ENCODE results near the gene KRT13. TPM values are rescaled to one million over a fixed set of nuclear protein-coding genes. Genes with fewer than 3 reads are reported as not detected.
A peak's percentile ranks its signal among the peaks of the same experiment; 100 is the strongest.

The KRT13 gene
- total and polyA plus RNA-seq, 9 of the 15 experiments (the other 6 are each of a cell fraction or from before 2014, with no cell fraction given): 0.11 to 1.1 (median 0.24) TPM; not detected in 3

GRCh38 chr17:41496803-41497484 lies 8.5 kb downstream of the KRT13 start (continued):
- TF ChIP-seq BRCA1 (IDR thresholded peaks at IDR 0.05) (no peak), BRCA1 (CRISPR knock-in tag; IDR thresholded peaks at IDR 0.05) (no peak), HINFP (tag; conservative IDR thresholded peaks at IDR 0.05; ENCODE audit: low read depth) (no peak), TAF7 (tag; IDR thresholded peaks at IDR 0.05) (no peak), SFPQ (IDR thresholded peaks at IDR 0.05; ENCODE audit: low read depth, low read length) (no peak), ZNF324 (CRISPR knock-in tag; IDR thresholded peaks at IDR 0.05) (no peak), TCFL5 (CRISPR knock-in tag; conservative IDR thresholded peaks at IDR 0.05) (no peak), JUN (IDR thresholded peaks at IDR 0.05; ENCODE audit: borderline replicate concordance, low read depth, low read length) (no peak), JUN (CRISPR knock-in tag; IDR thresholded peaks at IDR 0.05; ENCODE audit: borderline replicate concordance) (no peak), BMI1 (IDR thresholded peaks at IDR 0.05; ENCODE audit: low read length) (no peak), MAZ (CRISPR knock-in tag; conservative IDR thresholded peaks at IDR 0.05 in 1 of 2, IDR thresholded peaks at IDR 0.05 in 1 of 2) (peak in 1 of 2 experiments; percentile 72; a peak in 1 of 4 replicates), ZKSCAN8 (CRISPR knock-in tag; IDR thresholded peaks at IDR 0.05) (no peak), PHF21A (IDR thresholded peaks at IDR 0.05; ENCODE audit: borderline replicate concordance, low read depth) (0 out of 2 replicates have a peak, but pooled peaks have one; percentile 23), MAFF (IDR thresholded peaks at IDR 0.05; ENCODE audit: low read length) (no peak), PPARD (CRISPR knock-in tag; IDR thresholded peaks at IDR 0.05) (no peak), ARID1B (IDR thresholded peaks at IDR 0.05) (no peak), AFF1 (IDR thresholded peaks at IDR 0.05; ENCODE audit: low read depth in 1 of 2, partially characterized antibody in 2 of 2) (no peak), ZNF282 (CRISPR knock-in tag; IDR thresholded peaks at IDR 0.05) (no peak), ILK (tag; IDR thresholded peaks at IDR 0.05; ENCODE audit: borderline replicate concordance, low read depth) (no peak), BCOR (IDR thresholded peaks at IDR 0.05) (peak; percentile 98), PCBP2 (IDR thresholded peaks at IDR 0.05; ENCODE audit: low read depth, low read length, poor library complexity, severe bottlenecking) (no peak), SRSF7 (optimal IDR thresholded peaks at IDR 0.05; ENCODE audit: low read depth, low read length) (no peak)
